ENCODE results near the gene LIM2.
A peak's percentile ranks its signal among the peaks of the same experiment; 100 is the strongest.
"Not testable (repeated sequence)": the region's sequence is repeated elsewhere in the genome, so short reads cannot be mapped to it uniquely, and the experiment has no call there.

The LIM2 gene

GRCh38 chr19:51387924-51388389, at the start of gene LIM2:
LIM2 (minus strand) TSS chr19:51387974; CDS start chr19:51387443, 531 bp downstream.
- H3K4me3 Mint-ChIP-seq, result no peak within 1 kb of the TSS
- ATAC-seq (replicated peaks), result peak; percentile 29 to 60

GRCh38 chr19:51434456-51434855, 46.7 kb upstream of the LIM2 start:
- H3K4me1 Mint-ChIP-seq, result peaks cover 12 to 25% of the 10 kb centered on the region in 2 donors
- H3K9me3 Mint-ChIP-seq, result no peaks in the 10 kb centered on the region
- H3K36me3 Mint-ChIP-seq, result no peaks in the 10 kb centered on the region
- no peak overlapping the region for H3K27ac Mint-ChIP-seq
- no peak for DNase-seq
- H3K4me3 Mint-ChIP-seq, result no peak overlapping the region
- no peak for ATAC-seq (replicated peaks)
- H3K27me3 Mint-ChIP-seq, result peaks cover 0 to 10% of the 10 kb centered on the region in 2 donors

More at GRCh38 chr19:51387924-51388389, at the start of gene LIM2:
- no peaks in the 10 kb centered on the region for H3K9me3 Mint-ChIP-seq
- H3K4me1 Mint-ChIP-seq, result peaks cover 21 to 37% of the 10 kb centered on the region in 2 donors
- peaks cover 6 to 12% of the 10 kb centered on the region in 2 donors for H3K27me3 Mint-ChIP-seq
- DNase-seq, result no peak
- peak within 1 kb of the TSS; percentile 93 for H3K27ac Mint-ChIP-seq
- H3K36me3 Mint-ChIP-seq, result no peaks in the 10 kb centered on the region

- DNase-seq, result no peak
- Mint-ChIP-seq H3K9me3 (no peaks in the 10 kb centered on the region), H3K27me3 (peaks cover 3 to 10% of the 10 kb centered on the region in 2 donors), H3K4me3 (no peak overlapping the region), H3K36me3 (no peaks in the 10 kb centered on the region), H3K4me1 (peaks cover 3 to 11% of the 10 kb centered on the region in 2 donors), H3K27ac (no peak overlapping the region)
- ATAC-seq (replicated peaks), result no peak
Measured at GRCh38 chr19:51433043-51433442, 45.3 kb upstream of the LIM2 start.

DNA sequence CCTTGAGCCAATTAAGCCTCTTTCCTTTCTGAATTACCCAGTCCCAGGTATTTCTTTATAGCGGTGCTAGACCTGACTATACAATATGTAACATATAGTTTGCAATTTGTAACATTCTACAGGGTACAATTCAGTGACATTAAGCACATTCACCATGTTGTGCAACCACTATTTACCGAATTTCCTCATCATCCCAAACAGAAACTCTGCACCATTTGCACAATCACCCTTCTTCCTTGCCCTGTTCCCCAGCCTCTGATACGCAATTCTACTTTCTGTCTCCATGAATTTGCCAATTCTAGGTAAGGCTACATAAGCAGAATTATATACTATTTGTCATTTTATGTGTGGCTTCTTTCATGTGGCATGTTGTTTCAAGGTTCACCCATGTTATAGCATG, 43.4 kb upstream of the LIM2 start:
- Mint-ChIP-seq H3K36me3 (no peaks in the 10 kb centered on the region), H3K9me3 (no peaks in the 10 kb centered on the region), H3K4me3 (no peak overlapping the region), H3K27me3 (peaks cover 0 to 7% of the 10 kb centered on the region in 2 donors), H3K27ac (no peak overlapping the region), H3K4me1 (peaks cover 2 to 11% of the 10 kb centered on the region in 2 donors)
- DNase-seq (no peak), ATAC-seq (replicated peaks) (no peak)

DNA sequence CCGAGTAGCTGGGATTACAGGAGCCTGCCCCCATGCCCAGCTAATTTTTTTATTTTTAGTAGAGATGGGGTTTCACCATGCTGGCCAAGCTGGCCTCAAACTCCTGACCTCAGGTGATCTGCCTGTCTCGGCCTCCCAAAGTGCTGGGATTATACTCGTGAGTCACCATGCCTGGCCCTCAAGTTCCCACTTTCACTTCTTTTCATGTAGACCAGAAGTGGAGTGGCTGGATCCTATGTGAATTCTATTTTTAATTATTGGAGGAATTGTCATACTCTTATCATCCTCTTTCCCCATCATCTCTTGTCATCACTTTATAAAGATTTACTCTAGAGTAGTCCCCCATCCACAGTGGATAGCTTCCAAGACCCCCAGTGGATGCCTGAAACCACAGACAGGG, 42.4 kb upstream of the LIM2 start:
- Mint-ChIP-seq H3K9me3 (no peaks in the 10 kb centered on the region), H3K4me3 (no peak overlapping the region), H3K4me1 (peaks cover 2 to 10% of the 10 kb centered on the region in 2 donors), H3K27ac (no peak overlapping the region), H3K27me3 (peaks cover 0 to 7% of the 10 kb centered on the region in 2 donors), H3K36me3 (no peaks in the 10 kb centered on the region)
- DNase-seq (no peak), ATAC-seq (replicated peaks) (no peak)

DNA sequence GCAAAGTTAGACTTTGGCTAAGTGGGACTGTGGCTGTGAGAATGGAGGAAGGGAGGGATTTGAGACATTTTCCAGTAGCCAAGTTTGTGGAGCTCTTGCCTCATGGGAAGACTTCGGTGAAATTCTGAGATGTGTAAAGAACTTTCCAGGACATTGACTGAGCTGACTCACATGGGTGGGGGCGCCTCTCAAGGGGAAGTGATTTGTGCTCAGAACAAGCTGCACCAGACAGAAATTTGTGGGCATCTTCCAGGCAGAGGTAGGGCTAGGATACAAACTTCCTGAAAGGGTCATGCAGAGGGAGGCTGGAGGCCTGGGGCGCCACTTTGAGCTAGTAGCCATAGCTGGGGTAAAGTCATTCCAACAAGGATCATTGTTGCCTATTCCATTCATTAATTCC, 39.4 kb upstream of the LIM2 start:
- H3K4me1 Mint-ChIP-seq, result peaks cover 0 to 11% of the 10 kb centered on the region in 2 donors
- peaks cover 1 to 12% of the 10 kb centered on the region in 2 donors for H3K27me3 Mint-ChIP-seq
- no peak overlapping the region for H3K27ac Mint-ChIP-seq
- ATAC-seq (replicated peaks), result no peak
- no peak overlapping the region for H3K4me3 Mint-ChIP-seq
- DNase-seq, result no peak
- no peaks in the 10 kb centered on the region for H3K9me3 Mint-ChIP-seq
- H3K36me3 Mint-ChIP-seq, result no peaks in the 10 kb centered on the region

DNA sequence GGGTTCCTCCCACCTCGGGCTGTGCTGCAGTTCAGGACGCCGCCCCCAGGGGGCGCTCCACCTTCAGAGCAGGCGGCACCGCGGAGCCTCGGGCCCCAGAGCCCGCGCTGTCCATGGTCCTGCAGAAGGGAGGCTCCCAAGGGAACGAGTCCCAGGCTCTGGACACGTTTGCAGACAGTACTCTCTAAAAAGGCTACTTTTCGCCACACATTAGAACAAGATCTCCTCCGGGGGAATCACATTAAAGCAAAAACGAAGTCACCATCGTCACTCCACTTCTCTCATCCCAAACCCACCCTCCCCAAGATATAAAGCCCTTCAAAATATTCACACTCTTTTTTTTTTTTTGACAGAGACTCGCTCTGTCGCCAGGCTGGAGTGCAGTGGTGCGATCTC, 34.3 kb upstream of the LIM2 start:
- no peak for ATAC-seq (replicated peaks)
- H3K4me1 Mint-ChIP-seq, result peaks cover 26 to 54% of the 10 kb centered on the region in 2 donors
- DNase-seq, result peak; percentile 82
- H3K27me3 Mint-ChIP-seq, result peaks cover 5 to 12% of the 10 kb centered on the region in 2 donors
- peaks cover 2 to 3% of the 10 kb centered on the region in 2 donors for H3K36me3 Mint-ChIP-seq
- peak overlapping the region; percentile 69 for H3K27ac Mint-ChIP-seq
- peaks cover 0 to 3% of the 10 kb centered on the region in 2 donors for H3K9me3 Mint-ChIP-seq
- H3K4me3 Mint-ChIP-seq, result peak overlapping the region; percentile 36 to 76

DNA sequence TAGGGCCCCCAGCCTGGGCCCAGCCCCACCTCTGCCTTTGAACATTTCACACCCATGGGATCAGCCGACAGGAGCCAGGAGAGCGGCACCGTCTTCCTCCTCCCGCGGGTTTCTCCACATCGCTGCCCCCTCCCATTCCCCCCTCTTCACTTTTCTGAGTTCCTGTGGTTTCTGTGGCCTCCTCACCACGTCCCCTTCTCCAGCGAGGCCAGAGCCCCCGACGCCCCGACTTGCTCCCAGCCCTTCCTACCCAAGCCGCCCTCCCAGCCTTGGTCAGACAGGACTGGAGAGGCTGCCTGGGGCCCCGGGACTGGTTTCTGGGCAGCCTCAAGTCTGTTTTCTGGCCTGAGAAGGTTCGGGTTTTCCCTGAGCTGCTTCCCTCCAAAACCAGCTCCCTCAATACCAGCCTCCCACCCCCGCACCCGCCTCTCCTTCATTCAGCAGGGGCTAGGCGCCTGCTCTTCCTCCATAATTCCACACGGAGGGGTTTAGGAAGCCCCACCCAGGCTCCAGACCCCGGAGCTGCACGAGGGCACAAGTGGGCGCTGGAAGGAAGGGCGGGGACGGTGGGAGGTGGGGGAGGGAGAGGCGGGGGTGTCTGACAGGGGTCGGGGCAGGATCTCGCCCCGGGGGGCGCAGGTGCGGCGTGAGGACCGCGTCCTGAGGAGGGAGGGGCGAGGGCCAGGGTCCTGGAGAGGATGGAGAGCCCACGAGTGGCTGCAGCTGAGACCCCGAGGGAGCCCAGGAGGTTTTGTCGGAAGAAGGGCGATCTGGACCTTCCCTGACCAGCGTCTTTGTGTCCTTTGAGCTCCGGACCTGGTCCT, 33.7 kb upstream of the LIM2 start:
- peak overlapping the region; percentile 36 to 76 for H3K4me3 Mint-ChIP-seq
- peaks cover 2 to 5% of the 10 kb centered on the region in 2 donors for H3K36me3 Mint-ChIP-seq
- ATAC-seq (replicated peaks) (no peak), DNase-seq (no peak)
- H3K4me1 Mint-ChIP-seq, result peaks cover 32 to 54% of the 10 kb centered on the region in 2 donors
- peaks cover 5 to 8% of the 10 kb centered on the region in 2 donors for H3K27me3 Mint-ChIP-seq
- H3K27ac Mint-ChIP-seq, result peak overlapping the region; percentile 69
- peaks cover 0 to 3% of the 10 kb centered on the region in 2 donors for H3K9me3 Mint-ChIP-seq

DNA sequence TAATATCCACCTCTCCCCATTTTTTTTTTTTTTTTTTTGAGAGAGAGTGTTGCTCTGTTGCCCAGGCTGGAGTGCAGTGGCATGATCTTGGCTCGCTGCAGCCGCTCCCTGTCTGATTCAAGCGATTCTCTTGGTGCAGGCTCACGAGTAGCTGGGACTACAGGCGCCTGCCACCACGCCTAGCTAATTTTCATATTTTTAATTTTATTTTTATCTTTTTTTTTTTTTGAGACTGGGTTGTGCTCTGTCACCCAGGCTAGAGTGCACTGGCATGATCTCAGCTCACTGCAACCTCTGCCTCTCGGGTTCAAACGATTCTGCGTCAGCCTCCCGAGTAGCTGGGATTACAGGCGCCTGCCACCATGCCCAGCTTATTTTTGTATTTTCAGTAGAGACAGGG, 32.7 kb upstream of the LIM2 start:
- DNase-seq; H3K4me3 Mint-ChIP-seq; H3K27me3 Mint-ChIP-seq; ATAC-seq (replicated peaks); H3K36me3 Mint-ChIP-seq; H3K9me3 Mint-ChIP-seq; H3K27ac Mint-ChIP-seq: not testable (repeated sequence)
- peaks cover 36 to 62% of the 10 kb centered on the region in 2 donors for H3K4me1 Mint-ChIP-seq

DNA sequence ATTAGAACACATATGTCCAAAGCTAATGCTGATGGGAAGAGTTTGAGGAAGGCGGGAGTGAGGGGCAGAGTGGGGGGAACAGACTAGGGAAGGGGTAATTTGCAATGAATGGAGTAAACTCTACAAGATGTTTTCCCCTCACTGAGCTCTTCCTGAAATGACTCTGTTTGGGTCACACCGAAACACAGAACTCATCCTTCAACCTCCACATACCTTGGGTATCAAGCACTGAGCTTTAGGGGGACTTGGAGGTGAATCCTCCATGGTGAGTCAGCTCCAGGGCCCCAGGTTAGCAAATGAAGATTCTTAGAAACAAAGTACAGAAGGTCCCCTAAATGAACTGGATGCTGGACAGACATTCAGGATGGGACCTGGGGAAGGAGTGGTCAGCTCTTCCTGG, 30.9 kb upstream of the LIM2 start:
- DNase-seq (peak; percentile 43), ATAC-seq (replicated peaks) (peak; percentile 4 to 38)
- peak overlapping the region; percentile 85 for H3K27ac Mint-ChIP-seq
- H3K4me1 Mint-ChIP-seq, result peaks cover 45 to 78% of the 10 kb centered on the region in 2 donors
- peak overlapping the region; percentile 3 to 29 for H3K4me3 Mint-ChIP-seq
- peaks cover 14 to 20% of the 10 kb centered on the region in 2 donors for H3K36me3 Mint-ChIP-seq
- peaks cover 5 to 8% of the 10 kb centered on the region in 2 donors for H3K27me3 Mint-ChIP-seq
- H3K9me3 Mint-ChIP-seq, result peaks cover 0 to 3% of the 10 kb centered on the region in 2 donors

GRCh38 chr19:51417810-51418157, 30.0 kb upstream of the LIM2 start:
- DNase-seq (no peak), ATAC-seq (replicated peaks) (peak; percentile 67 to 76)
- peaks cover 0 to 3% of the 10 kb centered on the region in 2 donors for H3K9me3 Mint-ChIP-seq
- peaks cover 16 to 29% of the 10 kb centered on the region in 2 donors for H3K36me3 Mint-ChIP-seq
- peaks cover 45 to 86% of the 10 kb centered on the region in 2 donors for H3K4me1 Mint-ChIP-seq
- peak overlapping the region; percentile 96 for H3K27ac Mint-ChIP-seq
- H3K4me3 Mint-ChIP-seq, result peak overlapping the region; percentile 91 to 97
- H3K27me3 Mint-ChIP-seq, result peaks cover 4 to 5% of the 10 kb centered on the region in 2 donors

- Mint-ChIP-seq H3K4me3 (peak within 1 kb of the TSS; percentile 91 to 97), H3K27me3 (peaks cover 4 to 5% of the 10 kb centered on the region in 2 donors), H3K27ac (peak within 1 kb of the TSS; percentile 96)
Measured at GRCh38 chr19:51417107-51417809, 29.5 kb upstream of the LIM2 start, which contains the start of gene SIGLEC10. SIGLEC10 (minus strand) TSS chr19:51417642; CDS start chr19:51417581, 61 bp downstream.

GRCh38 chr19:51416422-51416821, 28.6 kb upstream of the LIM2 start:
- not testable (repeated sequence) for DNase-seq; H3K9me3 Mint-ChIP-seq; ATAC-seq (replicated peaks); H3K27me3 Mint-ChIP-seq
- H3K36me3 Mint-ChIP-seq, result peaks cover 22 to 38% of the 10 kb centered on the region in 2 donors
- peak overlapping the region; percentile 96 for H3K27ac Mint-ChIP-seq
- peaks cover 41 to 85% of the 10 kb centered on the region in 2 donors for H3K4me1 Mint-ChIP-seq
- H3K4me3 Mint-ChIP-seq, result peak overlapping the region; percentile 91 to 97

More at GRCh38 chr19:51417107-51417809, 29.5 kb upstream of the LIM2 start, which contains the start of gene SIGLEC10:
- ATAC-seq (replicated peaks), result peak; percentile 84 to 89
- Mint-ChIP-seq H3K4me1 (peaks cover 45 to 91% of the 10 kb centered on the region in 2 donors), H3K9me3 (peaks cover 0 to 3% of the 10 kb centered on the region in 2 donors), H3K36me3 (peaks cover 19 to 35% of the 10 kb centered on the region in 2 donors)
- DNase-seq, result peak; percentile 85

DNA sequence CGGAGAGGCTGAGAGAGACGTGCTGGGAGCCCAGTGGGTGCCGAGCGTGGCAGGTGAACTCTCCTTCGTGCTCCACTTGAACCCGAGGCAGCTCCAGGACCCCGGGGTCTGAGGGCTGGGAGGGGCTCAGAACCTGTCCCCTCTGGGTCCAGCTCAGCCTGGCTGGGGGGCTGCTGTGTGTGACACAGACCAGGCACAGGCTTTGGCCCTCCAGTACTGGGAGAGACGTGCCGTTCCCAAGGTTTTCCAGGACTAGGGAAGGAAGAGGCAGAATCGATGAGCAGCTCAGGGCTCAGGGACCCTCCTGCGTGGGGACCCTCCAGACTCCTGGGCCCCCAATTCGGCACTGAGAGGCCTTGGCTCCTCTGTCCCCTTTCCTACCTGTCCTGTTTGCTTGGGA, 27.4 kb upstream of the LIM2 start:
- Mint-ChIP-seq H3K4me1 (peaks cover 36 to 76% of the 10 kb centered on the region in 2 donors), H3K27ac (no peak overlapping the region), H3K4me3 (peak overlapping the region; percentile 29 to 97), H3K27me3 (no peaks in the 10 kb centered on the region), H3K9me3 (peaks cover 0 to 2% of the 10 kb centered on the region in 2 donors), H3K36me3 (peaks cover 33 to 47% of the 10 kb centered on the region in 2 donors)
- DNase-seq (no peak), ATAC-seq (replicated peaks) (no peak)

Measured in stimulated activated naive B cell treated with anti-CD40 and anti-IgM and Interleukin-4, amounts not matched to agents 10 μg/mL and 1 μg/mL and 100 μg/mL, for 72 hours (primary cell).